ENCODE measurements around the gene IGHMBP2. TPM values are rescaled to one million over a fixed set of nuclear protein-coding genes. Genes with fewer than 3 reads are reported as not detected.

The IGHMBP2 gene
- total RNA-seq, 2 donors from 2014 or later = 8.5 to 8.8 TPM

DNA sequence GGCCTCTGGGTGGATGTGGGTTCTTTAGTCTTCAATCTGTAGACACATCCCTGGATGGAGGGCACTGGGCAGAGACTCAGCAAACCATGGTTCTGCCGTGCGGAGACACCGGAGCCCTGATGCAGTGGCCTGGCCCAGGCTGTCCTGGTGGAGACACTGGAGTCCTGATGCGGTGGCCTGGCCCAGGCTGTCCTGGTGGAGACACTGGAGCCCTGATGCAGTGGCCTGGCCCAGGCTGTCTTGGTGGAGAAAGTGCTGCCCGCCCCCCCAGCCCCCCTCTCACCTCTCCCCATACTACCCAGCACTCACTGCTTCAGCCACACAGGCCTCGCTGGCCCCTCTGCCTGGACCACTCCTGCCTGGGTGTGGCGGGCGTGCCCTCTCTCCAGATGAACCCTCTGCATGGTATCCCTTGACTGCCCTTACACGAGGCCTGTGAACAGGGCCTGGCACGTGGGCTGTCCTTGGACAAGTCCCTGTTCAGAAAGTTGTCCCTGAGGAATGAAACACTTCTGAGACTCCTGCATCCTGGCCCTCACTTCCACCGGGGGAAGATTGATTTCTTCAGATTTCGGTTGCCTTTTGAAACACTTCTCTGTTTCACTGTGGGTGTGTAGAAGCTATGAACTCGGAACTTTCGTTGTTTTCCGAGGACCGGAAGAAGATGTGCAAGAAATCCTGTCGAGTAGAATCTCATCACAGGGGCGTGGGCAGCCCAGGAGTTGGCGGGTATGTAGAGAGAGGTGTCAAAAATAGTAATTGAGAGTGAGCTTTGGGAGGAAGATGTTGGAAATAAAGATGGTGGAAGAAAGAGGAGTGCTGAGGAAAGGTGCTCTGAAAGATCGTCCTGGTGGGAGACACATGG is 26.2 kb downstream of the IGHMBP2 start:
- no peak overlapping the region for H3K27ac ChIP-seq

DNA sequence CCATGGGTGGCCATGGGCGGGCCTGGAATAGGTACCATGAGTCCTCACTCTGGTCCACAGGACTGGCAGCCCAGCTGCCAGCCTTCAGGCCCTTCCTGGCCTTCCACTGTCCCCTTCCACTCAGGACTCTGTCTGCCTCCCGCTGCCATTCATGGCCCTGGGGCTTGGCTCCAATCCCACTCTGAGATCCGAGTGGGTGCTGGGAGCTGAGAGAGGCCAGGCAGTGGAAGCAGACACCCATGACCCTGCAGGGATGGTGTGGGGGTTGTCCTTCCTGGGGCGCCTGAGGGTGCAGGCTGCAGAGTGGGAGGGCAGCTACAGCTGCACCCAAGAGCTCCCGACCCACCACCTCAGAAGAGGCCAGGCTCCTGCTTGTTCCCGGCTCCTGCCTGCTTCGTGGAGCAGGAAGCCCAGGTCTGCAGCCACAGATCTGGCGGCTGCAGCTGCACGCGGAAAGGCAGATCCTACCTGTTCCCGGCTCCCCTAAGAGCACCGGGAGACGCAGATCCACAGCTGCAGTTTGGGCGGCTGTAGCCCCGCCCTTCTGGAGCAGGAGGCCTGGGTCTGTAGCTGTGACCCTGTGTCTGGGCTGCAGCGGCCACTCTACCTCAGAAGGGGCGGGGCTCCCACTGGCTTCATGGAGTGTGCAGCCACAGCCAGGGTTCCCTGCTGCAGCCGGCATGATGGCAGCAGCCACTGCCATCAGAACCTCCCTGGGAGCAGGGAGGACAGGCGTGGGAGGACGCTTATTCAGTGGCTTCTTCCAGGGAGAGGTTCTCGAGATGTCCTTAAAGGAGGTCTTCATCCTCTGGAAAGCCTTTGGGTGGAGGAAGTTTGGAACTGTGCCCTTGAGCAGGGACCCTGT is 27.5 kb downstream of the IGHMBP2 start:
- Histone ChIP-seq H3K27me3 (no peaks in the 10 kb centered on the region), H3K4me3 (no peak overlapping the region), H3K4me1 (peaks cover 0 to 20% of the 10 kb centered on the region in 2 donors), H3K27ac (no peak overlapping the region), H3K9me3 (peaks cover 0 to 6% of the 10 kb centered on the region in 2 donors), H3K36me3 (peaks cover 59% of the 10 kb centered on the region)
- DNase-seq (ENCODE audit: low spot score) = no peak
- TF ChIP-seq, protein P1, sequence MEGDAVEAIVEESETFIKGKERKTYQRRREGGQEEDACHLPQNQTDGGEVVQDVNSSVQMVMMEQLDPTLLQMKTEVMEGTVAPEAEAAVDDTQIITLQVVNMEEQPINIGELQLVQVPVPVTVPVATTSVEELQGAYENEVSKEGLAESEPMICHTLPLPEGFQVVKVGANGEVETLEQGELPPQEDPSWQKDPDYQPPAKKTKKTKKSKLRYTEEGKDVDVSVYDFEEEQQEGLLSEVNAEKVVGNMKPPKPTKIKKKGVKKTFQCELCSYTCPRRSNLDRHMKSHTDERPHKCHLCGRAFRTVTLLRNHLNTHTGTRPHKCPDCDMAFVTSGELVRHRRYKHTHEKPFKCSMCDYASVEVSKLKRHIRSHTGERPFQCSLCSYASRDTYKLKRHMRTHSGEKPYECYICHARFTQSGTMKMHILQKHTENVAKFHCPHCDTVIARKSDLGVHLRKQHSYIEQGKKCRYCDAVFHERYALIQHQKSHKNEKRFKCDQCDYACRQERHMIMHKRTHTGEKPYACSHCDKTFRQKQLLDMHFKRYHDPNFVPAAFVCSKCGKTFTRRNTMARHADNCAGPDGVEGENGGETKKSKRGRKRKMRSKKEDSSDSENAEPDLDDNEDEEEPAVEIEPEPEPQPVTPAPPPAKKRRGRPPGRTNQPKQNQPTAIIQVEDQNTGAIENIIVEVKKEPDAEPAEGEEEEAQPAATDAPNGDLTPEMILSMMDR (IDR thresholded peaks at IDR 0.05) = no peak

More for the DNA sequence above, 26.2 kb downstream of the IGHMBP2 start:
- Histone ChIP-seq H3K9me3 (peaks cover 7 to 19% of the 10 kb centered on the region in 2 donors), H3K27me3 (no peaks in the 10 kb centered on the region), H3K4me3 (no peak overlapping the region), H3K4me1 (peaks cover 0 to 20% of the 10 kb centered on the region in 2 donors), H3K36me3 (peaks cover 61% of the 10 kb centered on the region)
- DNase-seq (ENCODE audit: low spot score) = no peak
- TF ChIP-seq, protein P1 (IDR thresholded peaks at IDR 0.05) = no peak

DNA sequence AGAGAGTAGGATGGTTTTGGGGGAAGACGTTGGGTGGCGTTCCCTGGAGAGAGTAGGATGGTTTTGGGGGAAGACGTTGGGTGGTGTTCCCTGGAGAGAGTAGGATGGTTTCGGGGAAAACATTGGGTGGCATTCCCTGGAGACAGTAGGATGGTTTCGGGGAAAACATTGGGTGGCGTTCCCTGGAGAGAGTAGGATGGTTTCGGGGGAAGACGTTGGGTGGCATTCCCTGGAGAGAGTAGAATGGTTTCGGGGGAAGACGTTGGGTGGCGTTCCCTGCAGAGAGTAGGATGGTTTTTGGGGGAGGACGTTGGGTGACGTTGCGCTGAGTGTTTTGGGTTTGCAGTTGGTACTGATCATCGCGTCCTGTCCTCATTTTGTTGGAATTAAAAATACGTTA is 28.2 kb downstream of the IGHMBP2 start:
- TF ChIP-seq, protein P1 (IDR thresholded peaks at IDR 0.05) = no peak
- Histone ChIP-seq H3K4me1 (peaks cover 0 to 20% of the 10 kb centered on the region in 2 donors), H3K4me3 (no peak overlapping the region), H3K9me3 (no peaks in the 10 kb centered on the region), H3K27ac (no peak overlapping the region), H3K36me3 (peaks cover 59% of the 10 kb centered on the region), H3K27me3 (no peaks in the 10 kb centered on the region)
- DNase-seq (ENCODE audit: low spot score) = no peak

DNA sequence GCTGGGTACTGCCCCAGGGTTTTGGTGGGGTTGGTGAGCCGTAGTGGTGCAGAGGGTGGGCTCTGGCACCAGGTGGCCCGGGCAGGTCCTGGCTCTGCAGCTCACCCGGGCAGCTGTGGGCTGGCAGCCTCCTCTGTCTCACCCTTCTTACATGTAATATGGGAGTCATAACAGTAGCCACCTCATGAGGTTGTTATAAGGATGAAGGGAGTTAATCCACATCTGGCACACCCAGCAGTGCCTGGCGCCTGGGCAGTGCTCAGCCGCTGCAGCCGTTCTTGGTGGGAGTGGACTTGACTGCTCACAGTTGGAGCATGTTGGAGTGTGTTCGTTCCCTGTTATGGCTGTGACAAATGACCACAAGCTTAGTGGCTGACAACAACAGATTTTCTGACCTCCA is 28.7 kb downstream of the IGHMBP2 start:
- TF ChIP-seq, protein P1 (IDR thresholded peaks at IDR 0.05) = no peak
- H3K4me3 ChIP-seq = no peak overlapping the region
- DNase-seq (ENCODE audit: low spot score) = no peak
- H3K27ac ChIP-seq = no peak overlapping the region
- no peaks in the 10 kb centered on the region for H3K9me3 ChIP-seq
- H3K4me1 ChIP-seq = peaks cover 0 to 19% of the 10 kb centered on the region in 2 donors
- H3K36me3 ChIP-seq = peaks cover 59% of the 10 kb centered on the region
- H3K27me3 ChIP-seq = no peaks in the 10 kb centered on the region

DNA sequence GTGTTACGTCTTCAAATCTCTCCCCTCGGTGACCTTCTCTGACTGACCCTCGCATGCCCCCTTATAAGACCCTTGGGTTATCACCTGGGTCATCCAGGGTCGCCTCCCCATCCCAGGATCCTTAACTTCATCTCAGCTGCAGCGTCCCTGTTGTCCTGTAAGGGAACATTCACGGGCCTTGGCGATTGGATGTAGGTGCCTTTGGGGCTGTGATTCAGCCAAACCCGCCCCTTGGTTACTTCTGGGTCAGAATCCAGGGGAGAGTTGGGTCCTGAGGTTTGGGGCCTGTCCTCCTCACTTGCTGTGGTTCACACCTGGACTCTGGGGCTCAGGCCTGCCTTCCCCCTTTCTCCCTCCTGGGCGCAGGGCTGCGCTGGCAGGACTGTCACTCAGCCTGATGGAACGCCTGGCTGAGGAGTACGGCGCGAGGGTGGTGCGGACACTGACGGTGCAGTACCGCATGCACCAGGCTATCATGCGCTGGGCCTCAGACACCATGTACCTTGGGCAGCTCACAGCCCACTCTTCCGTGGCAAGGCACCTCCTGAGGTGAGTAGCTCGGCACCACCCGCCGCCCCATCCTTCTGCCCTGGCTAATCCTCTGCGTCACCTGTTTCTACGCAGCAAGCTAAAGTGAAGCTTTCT is 29.4 kb downstream of the IGHMBP2 start:
- Histone ChIP-seq H3K4me3 (no peak overlapping the region), H3K27me3 (no peaks in the 10 kb centered on the region), H3K9me3 (no peaks in the 10 kb centered on the region), H3K27ac (no peak overlapping the region), H3K36me3 (peaks cover 66% of the 10 kb centered on the region), H3K4me1 (peaks cover 0 to 12% of the 10 kb centered on the region in 2 donors)
- DNase-seq (ENCODE audit: low spot score) = no peak
- TF ChIP-seq, protein P1 (IDR thresholded peaks at IDR 0.05) = no peak

All from right atrium auricular region (tissue), 2 donors.